ENCODE results near the gene TBC1D22B.

TBC1D22B gene

GRCh38 chr6:37368961-37369320 is 111.4 kb downstream of the TBC1D22B start:
- no peaks in the 10 kb centered on the region for H3K9me3 ChIP-seq
- intact Hi-C loops (cut with DNase I; ENCODE audit: low total_unique reads) = no loop called here
- peaks cover 0 to 42% (median 7%) of the 10 kb centered on the region in 4 donors for H3K4me1 ChIP-seq
- H3K27ac ChIP-seq = no peak overlapping the region
- DNase-seq = no peak
- H3K27me3 ChIP-seq = no peaks in the 10 kb centered on the region
- H3K36me3 ChIP-seq = peaks cover 24 to 50% (median 32%) of the 10 kb centered on the region in 3 donors
- no peak overlapping the region for H3K4me3 ChIP-seq
- no peak for TF ChIP-seq CTCF (IDR thresholded peaks at IDR 0.05)

GRCh38 chr6:37369321-37370201 is 112.0 kb downstream of the TBC1D22B start:
- Histone ChIP-seq H3K4me1 (peaks cover 0 to 42% (median 7%) of the 10 kb centered on the region in 4 donors), H3K27me3 (no peaks in the 10 kb centered on the region), H3K4me3 (no peak overlapping the region), H3K9me3 (no peaks in the 10 kb centered on the region), H3K36me3 (peaks cover 24 to 50% (median 38%) of the 10 kb centered on the region in 3 donors), H3K27ac (no peak overlapping the region)
- no peak for DNase-seq
- intact Hi-C loops (cut with DNase I; ENCODE audit: low total_unique reads) = no loop called here
- no peak for TF ChIP-seq CTCF (IDR thresholded peaks at IDR 0.05)

- intact Hi-C loops (cut with DNase I; ENCODE audit: low total_unique reads) = no loop called here
- TF ChIP-seq CTCF (IDR thresholded peaks at IDR 0.05) = no peak
- no peaks in the 10 kb centered on the region for H3K9me3 ChIP-seq
- no peak overlapping the region for H3K4me3 ChIP-seq
- peaks cover 0 to 35% (median 6%) of the 10 kb centered on the region in 4 donors for H3K4me1 ChIP-seq
- H3K27ac ChIP-seq = no peak overlapping the region
- DNase-seq = no peak
- peaks cover 24 to 64% (median 49%) of the 10 kb centered on the region in 3 donors for H3K36me3 ChIP-seq
- H3K27me3 ChIP-seq = no peaks in the 10 kb centered on the region
Measured at GRCh38 chr6:37371154-37372083, 113.8 kb downstream of the TBC1D22B start.

- intact Hi-C loops (cut with DNase I; ENCODE audit: low total_unique reads) = no loop called here
- no peak for DNase-seq
Measured at GRCh38 chr6:37372116-37372515, 114.5 kb downstream of the TBC1D22B start.

More at GRCh38 chr6:37372116-37372515, 114.5 kb downstream of the TBC1D22B start:
- no peaks in the 10 kb centered on the region for H3K27me3 ChIP-seq
- no peak overlapping the region for H3K4me3 ChIP-seq
- H3K36me3 ChIP-seq = peaks cover 24 to 71% (median 52%) of the 10 kb centered on the region in 3 donors
- H3K9me3 ChIP-seq = no peaks in the 10 kb centered on the region
- no peak overlapping the region for H3K27ac ChIP-seq
- H3K4me1 ChIP-seq = peaks cover 0 to 28% (median 5%) of the 10 kb centered on the region in 4 donors
- TF ChIP-seq CTCF (IDR thresholded peaks at IDR 0.05) = no peak
